Endodermal cell (in vitro differentiated cells): ENCODE measurements around the gene CNIH3. TPM values are rescaled to one million over a fixed set of nuclear protein-coding genes. Genes with fewer than 3 reads are reported as not detected.

ENCODE experiments used
- DNase-seq: peaks from one replicate; pipeline ENCODE4 v3.0.0-alpha.2; 2017
- H3K27ac ChIP-seq: 2 replicates; pipeline ENCODE4 v1.5.1; 2013; ENCODE audit warnings: mild to moderate bottlenecking, low read depth, low read length, moderate library complexity
- H3K27me3 ChIP-seq: 2 replicates; pipeline ENCODE4 v1.6.1; 2013; ENCODE audit warnings: mild to moderate bottlenecking, low read length, moderate library complexity; ENCODE audit not compliant: insufficient read depth, control insufficient read depth, poor library complexity, severe bottlenecking
- H3K36me3 ChIP-seq: 2 replicates; pipeline ENCODE4 v1.7.0; 2013; ENCODE audit warnings: mild to moderate bottlenecking, low read length, moderate library complexity; ENCODE audit not compliant: control insufficient read depth, insufficient read depth
- H3K4me1 ChIP-seq: one replicate; pipeline ENCODE4 v1.7.0; 2013; ENCODE audit warnings: low read length; ENCODE audit not compliant: control insufficient read depth, insufficient read depth
- H3K4me3 ChIP-seq: 2 replicates; pipeline ENCODE4 v1.5.1; 2013; ENCODE audit warnings: mild to moderate bottlenecking, low read length, moderate library complexity
- H3K9ac ChIP-seq: 2 replicates; pipeline ENCODE4 v1.6.1; 2013; ENCODE audit warnings: mild to moderate bottlenecking, low read length, moderate library complexity; ENCODE audit not compliant: poor library complexity, severe bottlenecking; ENCODE audit errors: extremely low read depth
- H3K9me3 ChIP-seq: 2 replicates; pipeline ENCODE4 v1.6.1; 2013; ENCODE audit warnings: mild to moderate bottlenecking, low read length, moderate library complexity; ENCODE audit not compliant: control insufficient read depth
- H3K27ac Mint-ChIP-seq: 2 replicates; pipeline ENCODE4 v1.8.0; 2020; ENCODE audit warnings: mixed read lengths
- H3K27me3 Mint-ChIP-seq: 2 replicates; pipeline ENCODE4 v1.8.0; 2021; ENCODE audit warnings: mild to moderate bottlenecking, mixed read lengths; ENCODE audit not compliant: insufficient read depth
- H3K36me3 Mint-ChIP-seq: 2 replicates; pipeline ENCODE4 v1.8.0; 2020; ENCODE audit warnings: low read depth, mixed read lengths
- H3K4me1 Mint-ChIP-seq: 2 replicates; pipeline ENCODE4 v1.8.0; 2020; ENCODE audit warnings: mixed read lengths
- H3K4me3 Mint-ChIP-seq: 2 replicates; pipeline ENCODE4 v1.8.0; 2020; ENCODE audit warnings: mild to moderate bottlenecking, moderate library complexity, mixed read lengths
- H3K9me3 Mint-ChIP-seq: 2 replicates; pipeline ENCODE4 v1.8.0; 2020; ENCODE audit warnings: mild to moderate bottlenecking, mixed read lengths
- CTCF ChIP-seq: fragments of 200-600 bp; sonication (generic); conservative IDR thresholded peaks from 2 replicates; pipeline ENCODE4 v1.5.0; 2021; ENCODE audit warnings: antibody characterized with exemption, mild to moderate bottlenecking
- WGBS, 2 experiments: methylation state at CpG; one replicate each; pipeline versions ENCODE4 v1.1.5 to v1.1.7; 2013; ENCODE audit warnings: missing lambda C conversion rate in 2 of 2, mixed read lengths in 1 of 2; ENCODE audit not compliant: insufficient coverage in 1 of 2, insufficient read length in 1 of 2; 5-methylcytosine and 5-hydroxymethylcytosine counted together
- total RNA-seq, 2 donors: library from RNA; stranded (reverse); fragmentation: NEBNext Ultra II Directional in 1 of 2; extraction: Animal tissue kit (Norgen Biotek cat#: 25700) in 1 of 2; gene quantifications; 2 replicates in 1 of 2; 3 replicates in 1 of 2; pipeline ENCODE4 v1.2.1, GENCODE V29; 2021

Gene CNIH3
- total RNA-seq, 2 donors from 2014 or later, result 4.5 to 6.6 TPM

- no peak for TF ChIP-seq CTCF
- Mint-ChIP-seq H3K27ac (no peak overlapping the region), H3K27me3 (peaks cover 2% of the 10 kb centered on the region), H3K36me3 (no peaks in the 10 kb centered on the region), H3K4me3 (no peak overlapping the region), H3K9me3 (no peaks in the 10 kb centered on the region), H3K4me1 (peaks cover 55% of the 10 kb centered on the region)
- no peak overlapping the region for H3K4me3 ChIP-seq
- no peak overlapping the region for H3K27ac ChIP-seq
- H3K9ac ChIP-seq, result no peak overlapping the region
- H3K27me3 ChIP-seq, result no peaks in the 10 kb centered on the region
- H3K4me1 ChIP-seq, result peaks cover 3% of the 10 kb centered on the region
- no peaks in the 10 kb centered on the region for H3K36me3 ChIP-seq
- no peak for DNase-seq
- H3K9me3 ChIP-seq, result no peaks in the 10 kb centered on the region
- 60 to 62% methylated on average over 9 to 12 of the region's 12 CpGs for WGBS, 2 experiments
Measured at GRCh38 chr1:224733027-224733911, 117.2 kb downstream of the CNIH3 start.

DNA sequence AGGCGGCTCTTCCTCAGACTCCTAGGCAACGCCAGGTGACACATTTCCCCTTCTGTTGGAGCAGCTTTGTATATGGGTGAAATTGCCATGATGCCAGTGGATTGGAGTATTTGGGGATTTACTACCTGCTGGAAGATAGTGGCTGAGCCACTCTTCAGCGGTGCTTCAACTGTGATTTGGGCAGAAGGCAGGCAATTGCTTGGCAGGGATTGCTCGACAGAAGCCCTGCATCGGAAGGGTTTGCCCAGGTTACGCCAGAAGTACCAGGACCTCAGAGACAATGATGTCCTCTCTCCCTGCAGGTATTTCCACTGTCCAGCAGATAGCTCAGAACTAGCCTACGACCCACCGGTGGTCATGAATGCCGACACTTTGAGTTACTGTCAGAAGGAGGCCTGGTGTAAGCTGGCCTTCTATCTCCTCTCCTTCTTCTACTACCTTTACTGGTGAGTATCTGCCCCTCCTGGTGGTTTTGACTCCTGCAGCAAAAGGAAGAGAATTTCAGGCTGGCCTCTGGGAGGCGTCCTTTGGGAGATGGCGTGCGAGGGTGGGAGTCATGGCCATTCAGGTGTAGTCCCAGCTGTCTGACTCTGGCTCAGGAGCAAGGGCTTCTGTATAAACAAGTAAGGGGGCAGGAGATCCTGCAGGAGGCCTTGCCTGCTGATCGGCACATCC lies 118.3 kb downstream of the CNIH3 start:
- no peaks in the 10 kb centered on the region for H3K36me3 ChIP-seq
- Mint-ChIP-seq H3K27me3 (peaks cover 2% of the 10 kb centered on the region), H3K4me3 (no peak overlapping the region), H3K4me1 (peaks cover 60% of the 10 kb centered on the region), H3K36me3 (no peaks in the 10 kb centered on the region), H3K9me3 (no peaks in the 10 kb centered on the region), H3K27ac (no peak overlapping the region)
- no peak overlapping the region for H3K4me3 ChIP-seq
- no peak overlapping the region for H3K27ac ChIP-seq
- peak; percentile 86 for DNase-seq
- H3K9me3 ChIP-seq, result no peaks in the 10 kb centered on the region
- peak; percentile 80 for TF ChIP-seq CTCF
- H3K9ac ChIP-seq, result no peak overlapping the region
- no peaks in the 10 kb centered on the region for H3K27me3 ChIP-seq
- peaks cover 3% of the 10 kb centered on the region for H3K4me1 ChIP-seq
- WGBS, 2 experiments, result 94 to 96% methylated on average over 5 to 13 of the region's 13 CpGs

- H3K9me3 ChIP-seq, result no peaks in the 10 kb centered on the region
- H3K27me3 Mint-ChIP-seq, result peaks cover 2% of the 10 kb centered on the region
- no peaks in the 10 kb centered on the region for H3K36me3 ChIP-seq
- TF ChIP-seq CTCF, result no peak
- DNase-seq, result no peak
- H3K4me1 ChIP-seq, result peaks cover 3% of the 10 kb centered on the region
- H3K36me3 Mint-ChIP-seq, result no peaks in the 10 kb centered on the region
- no peak overlapping the region for H3K9ac ChIP-seq
- H3K27ac Mint-ChIP-seq, result no peak overlapping the region
- H3K27me3 ChIP-seq, result no peaks in the 10 kb centered on the region
- H3K9me3 Mint-ChIP-seq, result no peaks in the 10 kb centered on the region
- H3K4me1 Mint-ChIP-seq, result peaks cover 67% of the 10 kb centered on the region
- H3K4me3 ChIP-seq, result no peak overlapping the region
- WGBS, 2 experiments, result 91 to 97% methylated on average over 5 to 6 of the region's 6 CpGs
- no peak overlapping the region for H3K27ac ChIP-seq
- H3K4me3 Mint-ChIP-seq, result no peak overlapping the region
Measured at GRCh38 chr1:224735159-224735558, 119.0 kb downstream of the CNIH3 start.
